ENCODE results near the gene KLK15.

The KLK15 gene

GRCh38 chr19:50833117-50833801, at the start of gene KLK15:
TSS of gene KLK15 (minus strand) at chr19:50833574. CDS start at chr19:50831492, 2,082 bp downstream.
- no peak for DNase-seq

GRCh38 chr19:50882188-50882587, 48.8 kb upstream of the KLK15 start:
- DNase-seq, result no peak

GRCh38 chr19:50880241-50880640, 46.9 kb upstream of the KLK15 start:
- DNase-seq, result no peak

- no peak for DNase-seq
These were observed 45.5 kb upstream of the KLK15 start for GRCh38 chr19:50878851-50879250.

- no peak for DNase-seq
These were observed 44.0 kb upstream of the KLK15 start for GRCh38 chr19:50877338-50877737.

- DNase-seq, result no peak
These were observed 43.1 kb upstream of the KLK15 start for GRCh38 chr19:50876456-50876855.

GRCh38 chr19:50875795-50876422, 42.5 kb upstream of the KLK15 start:
- no peak for DNase-seq

- DNase-seq, result no peak
These were observed 40.8 kb upstream of the KLK15 start for GRCh38 chr19:50874211-50874610.

GRCh38 chr19:50873056-50873455, 39.7 kb upstream of the KLK15 start, which contains the start of gene KLK2:
TSS of gene KLK2 (plus strand) at chr19:50873439. CDS start at chr19:50873474, 35 bp downstream.
- DNase-seq, result no peak

- peak; percentile 3 for DNase-seq
These were observed 37.2 kb upstream of the KLK15 start for GRCh38 chr19:50870417-50871089.

- DNase-seq, result no peak
These were observed 36.1 kb upstream of the KLK15 start for GRCh38 chr19:50869479-50869878.

- no peak for DNase-seq
These were observed 28.3 kb upstream of the KLK15 start for GRCh38 chr19:50861496-50862286.

- no peak for DNase-seq
These were observed 27.6 kb upstream of the KLK15 start for GRCh38 chr19:50861010-50861409.

GRCh38 chr19:50859849-50860248, 26.5 kb upstream of the KLK15 start:
- DNase-seq, result no peak

- DNase-seq, result no peak
These were observed 25.5 kb upstream of the KLK15 start for GRCh38 chr19:50858886-50859285.

- DNase-seq, result no peak
These were observed 24.0 kb upstream of the KLK15 start for GRCh38 chr19:50857366-50857765.

- no peak for DNase-seq
These were observed 21.4 kb upstream of the KLK15 start, which contains the start of gene KLK3 for GRCh38 chr19:50854636-50855410. TSS of gene KLK3 (plus strand) at chr19:50854915. CDS start at chr19:50854956, 41 bp downstream.

- DNase-seq, result no peak
These were observed 18.2 kb upstream of the KLK15 start for GRCh38 chr19:50851620-50852019.

- DNase-seq, result no peak
These were observed 17.4 kb upstream of the KLK15 start for GRCh38 chr19:50850738-50851137.

- no peak for DNase-seq
These were observed 11.0 kb upstream of the KLK15 start for GRCh38 chr19:50844296-50844935.

- no peak for DNase-seq
These were observed 10.4 kb upstream of the KLK15 start for GRCh38 chr19:50843701-50844221.
